Ovary (tissue), 9 donors: Measurements from ENCODE around the gene SYNPO. TPM values are rescaled to one million over a fixed set of nuclear protein-coding genes. Genes with fewer than 3 reads are reported as not detected.

ENCODE experiments used
- DNase-seq, 5 donors: peaks; one replicate each; pipeline ENCODE4 v3.0.0-alpha.2; 2019 to 2020
- H3K27ac ChIP-seq, 2 donors: fragments of 200-600 bp; one replicate each; pipeline versions ENCODE4 v1.5.1 to v1.8.0; 2019 to 2022
- H3K27me3 ChIP-seq: fragments of 200-600 bp; one replicate; pipeline ENCODE4 v1.8.0; 2022
- H3K36me3 ChIP-seq: fragments of 200-600 bp; sonication (generic); one replicate; pipeline ENCODE4 v1.5.1; 2019
- H3K4me1 ChIP-seq: one replicate; pipeline ENCODE4 v1.8.1; 2013; ENCODE audit warnings: mild to moderate bottlenecking, moderate library complexity; ENCODE audit not compliant: insufficient read depth
- H3K4me3 ChIP-seq: fragments of 200-600 bp; sonication (generic); one replicate; pipeline ENCODE4 v1.5.1; 2017
- H3K9me3 ChIP-seq, 2 donors: fragments of 200-600 bp in 1 of 2; sonication (generic) in 1 of 2; one replicate each; pipeline versions ENCODE4 v1.5.1 to v1.8.1; 2013 to 2019; ENCODE audit warnings: mild to moderate bottlenecking in 1 of 2, moderate library complexity in 1 of 2
- CTCF ChIP-seq, 3 donors: fragments of 450-650 bp in 2 of 3; fragments of 200-600 bp in 1 of 3; IDR thresholded peaks; one replicate each; pipeline versions ENCODE4 v1.5.1 to v1.8.0; 2016 to 2022; ENCODE audit warnings: antibody characterized with exemption in 3 of 3, mild to moderate bottlenecking in 1 of 3
- EP300 ChIP-seq: sonication (generic); formaldehyde crosslinking; IDR thresholded peaks from one replicate; pipeline ENCODE4 v1.6.1; 2017; ENCODE audit warnings: antibody characterized with exemption
- POLR2A ChIP-seq: fragments of 450-650 bp; IDR thresholded peaks from one replicate; pipeline ENCODE4 v1.6.1; 2017; ENCODE audit warnings: antibody characterized with exemption, mild to moderate bottlenecking, moderate library complexity
- WGBS, 3 donors: extraction: QIAGEN DNeasy Blood & Tissue Kit in 1 of 3; methylation state at CpG; one replicate each; pipeline versions ENCODE4 v1.1.5 to v1.1.7; 2013 to 2017; 5-methylcytosine and 5-hydroxymethylcytosine counted together
- intact Hi-C, 4 donors: fragments of 100-400 bp; cut with DNase I; formaldehyde crosslinking; loops; one replicate each; pipeline versions ENCODE4 v1.11.0 to v1.15.1; 2022 to 2023
- polyA plus RNA-seq, 2 donors: library from polyadenylated mRNA; stranded (reverse); fragments of 200-250 nt in 1 of 2; fragments of 350-450 nt in 1 of 2; fragmentation: Illumina TruSeq in 1 of 2; extraction: RNeasy Lipid Tissue Mini Kit (QIAGEN cat#74804) in 1 of 2; gene quantifications; one replicate each; pipeline ENCODE4 v1.2.3, GENCODE V29; 2013 to 2014
- total RNA-seq, 7 donors: library from RNA; depleted of rRNA in 2 of 7; stranded (reverse); fragments of >200 nt in 2 of 7; fragmentation: NEBNext Ultra II Directional in 3 of 7; extraction: Animal tissue kit (Norgen Biotek cat#: 25700) in 3 of 7; gene quantifications; one replicate each; pipeline versions ENCODE4 v1.1.0 to v1.2.4, GENCODE V29; 2016 to 2023
- donor health status: DM: no; HTN: no; CAD: no; lungs with moderate emphysema.
- donor health status: DM: no; HTN: no; CAD: no.
- donor health status: Bipolar disorder and iron deficiency.
- donor health status: DM: yes; HTN: yes; CAD: no.
- donor health status: DM: no; HTN: no; CAD: no.
- donor health status: DM: yes; HTN: yes; CAD: no.

Gene SYNPO
- total and polyA plus RNA-seq, 9 donors: 8.3 to 174 (median 70.2) TPM

- Histone ChIP-seq H3K27ac (no peak overlapping the region), H3K27me3 (no peaks in the 10 kb centered on the region), H3K4me1 (no peaks in the 10 kb centered on the region), H3K36me3 (no peaks in the 10 kb centered on the region), H3K9me3 (no peaks in the 10 kb centered on the region), H3K4me3 (no peak overlapping the region)
- intact Hi-C loops: loop anchor here in 1 of 4 donors (10.0 kb wide), 1 partner anchor 52 kb away; no protein-coding TSS in a partner anchor
- no peak for DNase-seq
- WGBS, 3 donors: 31 to 50% (median 33%) methylated on average over 4 of the region's 4 CpGs
- TF ChIP-seq EP300 (no peak), POLR2A (no peak), CTCF (IDR thresholded peaks at IDR 0.05) (no peak)
Observed at GRCh38 chr5:150706776-150707390, 66.4 kb downstream of the SYNPO start.

Other genes with a start within 250 kb of the SYNPO start
- 100 to 1,000 TPM in 6 of 7 donors, 10 to 100 TPM in 1; 96.9 to 750 (median 384) TPM for gene CD74, start 227.8 kb upstream of the SYNPO start, total RNA-seq
- gene CD74, start 227.8 kb upstream of the SYNPO start, polyA plus RNA-seq: 1,000 to 10,000 TPM in 1 of 2 donors, 100 to 1,000 TPM in 1; 280 to 1,292 TPM
- gene RPS14, start 190.9 kb upstream of the SYNPO start, total RNA-seq: 1,000 to 10,000 TPM; 2,727 to 9,295 (median 4,211) TPM
- 1,000 to 10,000 TPM; 2,234 to 8,183 TPM for gene RPS14, start 190.9 kb upstream of the SYNPO start, polyA plus RNA-seq
- gene NDST1, start 132.5 kb upstream of the SYNPO start, total RNA-seq: 100 to 1,000 TPM in 3 of 7 donors, 10 to 100 TPM in 4; 31.0 to 139 (median 92.8) TPM
- 10 to 100 TPM; 31.8 to 44.1 TPM for gene NDST1, start 132.5 kb upstream of the SYNPO start, polyA plus RNA-seq
- gene MYOZ3, start 20.6 kb downstream of the SYNPO start, total RNA-seq: 1 to 10 TPM in 4 of 7 donors, under 1 TPM in 3; 0.36 to 2.6 (median 1.2) TPM
- 1 to 10 TPM; 1.6 to 2.7 TPM for gene MYOZ3, start 20.6 kb downstream of the SYNPO start, polyA plus RNA-seq
- gene RBM22, start 60.4 kb downstream of the SYNPO start, total RNA-seq: 10 to 100 TPM; 35.5 to 59.0 (median 48.6) TPM
- 10 to 100 TPM; 33.4 to 77.6 TPM for gene RBM22, start 60.4 kb downstream of the SYNPO start, polyA plus RNA-seq
- 10 to 100 TPM; 55.2 to 87.4 (median 69.0) TPM for gene DCTN4, start 118.4 kb downstream of the SYNPO start, total RNA-seq
- gene DCTN4, start 118.4 kb downstream of the SYNPO start, polyA plus RNA-seq: 10 to 100 TPM; 27.0 to 76.5 TPM
- gene SMIM3, start 138.1 kb downstream of the SYNPO start, total RNA-seq: 10 to 100 TPM; 14.7 to 33.6 (median 24.4) TPM
- 10 to 100 TPM; 19.4 to 20.9 TPM for gene SMIM3, start 138.1 kb downstream of the SYNPO start, polyA plus RNA-seq
- gene IRGM, start 205.9 kb downstream of the SYNPO start, total RNA-seq: not detected
- under 1 TPM in 1 of 2 donors, not detected in 1; 0.12 TPM for gene IRGM, start 205.9 kb downstream of the SYNPO start, polyA plus RNA-seq